IMR-90 (cell line): ENCODE measurements around the gene MARVELD3. TPM values are rescaled to one million over a fixed set of nuclear protein-coding genes. Genes with fewer than 3 reads are reported as not detected.

Experiments used
- ATAC-seq: fragments of 200-7000 bp; cut with Tn5 transposase; 2 replicates; pipeline ENCODE4 v1.9.1; 2020; ENCODE audit warnings: low read depth, mild to moderate bottlenecking, moderate library complexity
- BruUV-seq: library from RNA; stranded (reverse); fragments of 400-500 nt; replicated peaks from 2 replicates; lab custom pipeline; 2021; lab: Mats Ljungman, UMichigan
- CTCF ChIA-PET: fragments of 300-600 bp; formaldehyde crosslinking; extraction: SDS; loops from one replicate; lab custom pipeline; 2021; ENCODE audit warnings: antibody characterized with exemption; lab: Yijun Ruan, JAX
- POLR2A ChIA-PET: fragments of 300-600 bp; sonication (Branson Sonifier 250); formaldehyde crosslinking; loops from one replicate; lab custom pipeline; 2022; ENCODE audit warnings: antibody characterized with exemption; ENCODE audit not compliant: unreplicated experiment; lab: Charles Lee
- DNase-seq: peaks from one replicate; pipeline ENCODE4 v3.0.0; 2013
- H2AFZ ChIP-seq: replicated peaks from 2 replicates; pipeline ENCODE3; 2013; ENCODE audit warnings: low read length, mild to moderate bottlenecking; ENCODE audit not compliant: poor library complexity
- H2AK5ac ChIP-seq: 2 replicates; pipeline ENCODE4 v1.6.1; 2013; ENCODE audit warnings: low read depth, low read length, inconsistent platforms
- H2AK9ac ChIP-seq: replicated peaks from 2 replicates; pipeline ENCODE3; 2013; ENCODE audit warnings: mild to moderate bottlenecking, low read depth, low read length, moderate library complexity; ENCODE audit not compliant: poor library complexity
- H2BK120ac ChIP-seq: 2 replicates; pipeline ENCODE4 v1.6.1; 2013; ENCODE audit warnings: low read depth, low read length, inconsistent platforms
- H2BK15ac ChIP-seq: 3 replicates; pipeline ENCODE4 v1.6.1; 2013; ENCODE audit warnings: low read depth, low read length, inconsistent platforms
- H2BK20ac ChIP-seq: 2 replicates; pipeline ENCODE4 v1.6.1; 2013; ENCODE audit warnings: low read depth, mild to moderate bottlenecking, inconsistent platforms, low read length, moderate library complexity
- H2BK5ac ChIP-seq: 2 replicates; pipeline ENCODE4 v1.6.1; 2013; ENCODE audit warnings: mild to moderate bottlenecking, low read depth, low read length, inconsistent platforms; ENCODE audit not compliant: poor library complexity, severe bottlenecking
- H3K14ac ChIP-seq: replicated peaks from 2 replicates; pipeline ENCODE4 v1.6.1; 2013; ENCODE audit warnings: low read depth, low read length, inconsistent platforms
- H3K18ac ChIP-seq: 2 replicates; pipeline ENCODE4 v1.6.1; 2013; ENCODE audit warnings: low read depth, low read length, control low read depth
- H3K23ac ChIP-seq: 2 replicates; pipeline ENCODE4 v1.6.1; 2013; ENCODE audit warnings: low read depth, low read length, inconsistent platforms
- H3K27ac ChIP-seq: 2 replicates; pipeline ENCODE4 v1.5.1; 2013; ENCODE audit warnings: mild to moderate bottlenecking, control low read depth, low read length; ENCODE audit not compliant: insufficient read depth
- H3K27me3 ChIP-seq: 2 replicates; pipeline ENCODE4 v1.6.1; 2013; ENCODE audit warnings: low read length; ENCODE audit not compliant: control insufficient read depth, insufficient read depth
- H3K36me3 ChIP-seq: 2 replicates; pipeline ENCODE4 v1.6.1; 2013; ENCODE audit warnings: low read length, mixed read lengths; ENCODE audit not compliant: control insufficient read depth, insufficient read depth
- H3K4ac ChIP-seq: 2 replicates; pipeline ENCODE4 v1.6.1; 2013; ENCODE audit warnings: low read depth, low read length, inconsistent platforms
- H3K4me1 ChIP-seq: 2 replicates; pipeline ENCODE4 v1.6.1; 2013; ENCODE audit warnings: low read length, mixed read lengths; ENCODE audit not compliant: control insufficient read depth, insufficient read depth
- H3K4me2 ChIP-seq: 2 replicates; pipeline ENCODE4 v1.6.1; 2013; ENCODE audit warnings: low read depth, mild to moderate bottlenecking, control low read depth, low read length, moderate library complexity
- H3K4me3 ChIP-seq: 2 replicates; pipeline ENCODE4 v1.5.1; 2013; ENCODE audit warnings: low read depth, mild to moderate bottlenecking, control low read depth, low read length, moderate library complexity; ENCODE audit not compliant: insufficient read depth
- H3K56ac ChIP-seq: 2 replicates; pipeline ENCODE4 v1.6.1; 2013; ENCODE audit warnings: low read length, inconsistent platforms; ENCODE audit not compliant: insufficient read depth; ENCODE audit errors: extremely low read depth
- H3K79me1 ChIP-seq, 2 experiments: 2 replicates each; pipeline ENCODE4 v1.6.1; 2013; ENCODE audit warnings: low read length in 2 of 2, inconsistent platforms in 1 of 2, low read depth in 1 of 2
- H3K9ac ChIP-seq: 2 replicates; pipeline ENCODE4 v1.6.1; 2013; ENCODE audit warnings: low read depth, low read length, control low read depth
- H3K9me1 ChIP-seq: 2 replicates; pipeline ENCODE4 v1.6.1; 2013; ENCODE audit warnings: low read length, inconsistent platforms; ENCODE audit not compliant: insufficient read depth
- H3K9me3 ChIP-seq: 2 replicates; pipeline ENCODE4 v1.6.1; 2013; ENCODE audit warnings: low read length; ENCODE audit not compliant: control insufficient read depth, insufficient read depth
- H4K20me1 ChIP-seq: 2 replicates; pipeline ENCODE4 v1.6.1; 2013; ENCODE audit warnings: low read length, inconsistent platforms; ENCODE audit not compliant: insufficient read depth
- H4K5ac ChIP-seq: 2 replicates; pipeline ENCODE4 v1.6.1; 2013; ENCODE audit warnings: mild to moderate bottlenecking, low read depth, low read length, control low read depth
- H4K8ac ChIP-seq, 2 experiments: 2 replicates each; pipeline ENCODE4 v1.6.1; 2013; ENCODE audit warnings: low read depth in 2 of 2, low read length in 2 of 2, control low read depth in 1 of 2, inconsistent platforms in 1 of 2
- H4K91ac ChIP-seq: 2 replicates; pipeline ENCODE4 v1.6.1; 2013; ENCODE audit warnings: low read depth, low read length, inconsistent platforms; ENCODE audit not compliant: insufficient read depth
- MAZ ChIP-seq: IDR thresholded peaks from 2 replicates; pipeline ENCODE4 v1.6.1; 2012; ENCODE audit warnings: low read depth, mild to moderate bottlenecking, low read length, improper control_type of control experiment, moderate library complexity, borderline replicate concordance
- MXI1 ChIP-seq: IDR thresholded peaks from 2 replicates; pipeline ENCODE4 v1.6.1; 2012; ENCODE audit warnings: low read depth, mild to moderate bottlenecking, low read length, moderate library complexity, borderline replicate concordance
- RAD21 ChIP-seq: IDR thresholded peaks from 2 replicates; pipeline ENCODE4 v1.6.1; 2012; ENCODE audit warnings: low read length, improper control_type of control experiment
- RFX5 ChIP-seq: IDR thresholded peaks from 2 replicates; pipeline ENCODE4 v1.8.0; 2012; ENCODE audit warnings: low read depth, mild to moderate bottlenecking, low read length, moderate library complexity
- WGBS, 2 experiments: methylation state at CpG; one replicate each; pipeline versions ENCODE4 v1.1.5 to v1.1.7; 2013; ENCODE audit warnings: missing lambda C conversion rate in 2 of 2; ENCODE audit not compliant: insufficient read length in 1 of 2; ENCODE audit errors: extremely low coverage in 2 of 2; 5-methylcytosine and 5-hydroxymethylcytosine counted together
- dilution Hi-C: fragments of 300-500 bp; cut with HindIII; formaldehyde crosslinking; loops from one replicate; pipeline ENCODE4 v1.14.3; 2018; ENCODE audit warnings: low sequenced_read_pairs; ENCODE audit not compliant: unreplicated experiment
- in situ Hi-C: fragments of 300-500 bp; cut with MboI; formaldehyde crosslinking; loops from 3 replicates; pipeline ENCODE4 v1.14.3; 2019; ENCODE audit warnings: low sequenced_read_pairs, inconsistent platforms, mixed read lengths
- intact Hi-C: fragments of 100-400 bp; cut with micrococcal nuclease; formaldehyde crosslinking; loops from 2 replicates; pipeline ENCODE4 v1.10.0; 2022
- polyA plus RNA-seq, 3 experiments: library from polyadenylated mRNA; depleted of rRNA; stranded (reverse); fragments of >200 nt; gene quantifications; 2 replicates each; pipeline ENCODE4 v1.2.3, GENCODE V29; 2012; ENCODE audit warnings: low replicate concordance in 1 of 3
- total RNA-seq: library from RNA; depleted of rRNA; stranded (reverse); fragments of >200 nt; gene quantifications from 2 replicates; pipeline ENCODE4 v1.2.3, GENCODE V29; 2012
- TF ChIP-seq, protein P1 (sequence below): conservative IDR thresholded peaks from 2 replicates; pipeline ENCODE4 v1.5.1; 2012; ENCODE audit warnings: mild to moderate bottlenecking, low read depth, low read length, improper control_type of control experiment

The MARVELD3 gene
- total and polyA plus RNA-seq, 2 of the 4 experiments (the other 2 are of a cell fraction) = not detected

DNA sequence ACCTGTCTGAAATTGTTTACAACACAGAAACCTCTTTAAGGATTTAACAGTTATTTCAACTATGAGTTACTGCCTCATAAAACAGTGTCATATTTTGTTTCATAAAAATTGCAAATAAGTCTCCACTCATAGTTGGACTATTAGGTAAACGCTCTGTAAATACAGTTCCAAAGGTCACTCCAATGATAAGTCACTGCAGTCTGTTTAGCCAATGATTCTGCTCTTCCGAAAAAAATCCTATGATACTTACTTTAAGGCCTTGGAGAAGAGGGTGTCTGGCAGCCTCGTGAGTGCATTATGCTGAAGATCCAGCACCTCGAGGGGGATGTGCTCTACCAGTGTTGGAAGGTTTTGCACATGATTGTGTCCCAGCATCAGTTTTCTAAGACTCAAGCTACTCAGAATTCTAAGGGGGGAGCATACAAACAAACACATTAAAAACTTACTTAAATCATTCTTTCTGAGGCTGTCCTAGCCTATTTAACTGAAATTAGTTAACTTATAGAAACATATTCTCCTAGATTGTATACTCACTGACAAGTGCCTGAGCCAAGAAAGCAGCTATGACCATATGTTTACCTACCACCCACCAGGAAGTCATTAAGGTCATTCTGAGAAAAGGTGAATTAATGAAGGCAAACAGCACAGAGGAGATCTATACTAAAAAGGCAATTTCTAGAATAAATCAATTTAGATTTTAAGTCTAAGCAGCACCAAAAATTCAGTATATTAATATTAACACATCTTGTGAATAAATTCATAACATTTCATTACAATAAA lies 41.1 kb downstream of the MARVELD3 start:
- Histone ChIP-seq H3K4me2 (no peak overlapping the region), H3K4me3 (no peak overlapping the region), H4K20me1 (no peaks in the 10 kb centered on the region), H3K27ac (no peak overlapping the region), H3K36me3 (peaks cover 30% of the 10 kb centered on the region), H4K5ac (no peak overlapping the region), H3K18ac (no peak overlapping the region), H3K23ac (no peak overlapping the region), H2BK20ac (no peak overlapping the region), H3K9me1 (peaks cover 4% of the 10 kb centered on the region; the same call in 1 of the 2 replicates), H3K9ac (no peak overlapping the region), H4K8ac (no peak overlapping the region), H2BK15ac (no peak overlapping the region), H2BK120ac (no peak overlapping the region), H2AK5ac (no peak overlapping the region), H3K56ac (no peak overlapping the region), H4K91ac (no peak overlapping the region), H2BK5ac (no peak overlapping the region), H2AFZ (no peak overlapping the region), H3K14ac (no peak overlapping the region), H3K4me1 (no peaks in the 10 kb centered on the region), H2AK9ac (no peak overlapping the region), H3K4ac (no peak overlapping the region), H3K9me3 (no peaks in the 10 kb centered on the region), H3K27me3 (no peaks in the 10 kb centered on the region), H3K79me1 (no peaks in the 10 kb centered on the region; a peak in 1 of 4 replicates)
- TF ChIP-seq MAZ (no peak), RAD21 (no peak), MXI1 (no peak), RFX5 (no peak)
- TF ChIP-seq, protein P1, sequence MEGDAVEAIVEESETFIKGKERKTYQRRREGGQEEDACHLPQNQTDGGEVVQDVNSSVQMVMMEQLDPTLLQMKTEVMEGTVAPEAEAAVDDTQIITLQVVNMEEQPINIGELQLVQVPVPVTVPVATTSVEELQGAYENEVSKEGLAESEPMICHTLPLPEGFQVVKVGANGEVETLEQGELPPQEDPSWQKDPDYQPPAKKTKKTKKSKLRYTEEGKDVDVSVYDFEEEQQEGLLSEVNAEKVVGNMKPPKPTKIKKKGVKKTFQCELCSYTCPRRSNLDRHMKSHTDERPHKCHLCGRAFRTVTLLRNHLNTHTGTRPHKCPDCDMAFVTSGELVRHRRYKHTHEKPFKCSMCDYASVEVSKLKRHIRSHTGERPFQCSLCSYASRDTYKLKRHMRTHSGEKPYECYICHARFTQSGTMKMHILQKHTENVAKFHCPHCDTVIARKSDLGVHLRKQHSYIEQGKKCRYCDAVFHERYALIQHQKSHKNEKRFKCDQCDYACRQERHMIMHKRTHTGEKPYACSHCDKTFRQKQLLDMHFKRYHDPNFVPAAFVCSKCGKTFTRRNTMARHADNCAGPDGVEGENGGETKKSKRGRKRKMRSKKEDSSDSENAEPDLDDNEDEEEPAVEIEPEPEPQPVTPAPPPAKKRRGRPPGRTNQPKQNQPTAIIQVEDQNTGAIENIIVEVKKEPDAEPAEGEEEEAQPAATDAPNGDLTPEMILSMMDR = no peak
- ChIA-PET CTCF (no interaction called here), POLR2A (no interaction called here)
- in situ Hi-C loops (no loop called here), dilution Hi-C loops (no loop called here), intact Hi-C loops (no loop called here)
- BruUV-seq = no TSS peak
- WGBS, 2 experiments = no CpG with 5 or more reads among the region's 4 CpGs
- ATAC-seq = no peak
- no peak for DNase-seq
